ENCODE data around the gene CRELD1. TPM values are rescaled to one million over a fixed set of nuclear protein-coding genes. Genes with fewer than 3 reads are reported as not detected.

Gene CRELD1
- total and polyA plus RNA-seq, 9 of the 15 experiments (the other 6 are each of a cell fraction or from before 2014, with no cell fraction given), result 3.3 to 25.8 (median 16.5) TPM

DNA sequence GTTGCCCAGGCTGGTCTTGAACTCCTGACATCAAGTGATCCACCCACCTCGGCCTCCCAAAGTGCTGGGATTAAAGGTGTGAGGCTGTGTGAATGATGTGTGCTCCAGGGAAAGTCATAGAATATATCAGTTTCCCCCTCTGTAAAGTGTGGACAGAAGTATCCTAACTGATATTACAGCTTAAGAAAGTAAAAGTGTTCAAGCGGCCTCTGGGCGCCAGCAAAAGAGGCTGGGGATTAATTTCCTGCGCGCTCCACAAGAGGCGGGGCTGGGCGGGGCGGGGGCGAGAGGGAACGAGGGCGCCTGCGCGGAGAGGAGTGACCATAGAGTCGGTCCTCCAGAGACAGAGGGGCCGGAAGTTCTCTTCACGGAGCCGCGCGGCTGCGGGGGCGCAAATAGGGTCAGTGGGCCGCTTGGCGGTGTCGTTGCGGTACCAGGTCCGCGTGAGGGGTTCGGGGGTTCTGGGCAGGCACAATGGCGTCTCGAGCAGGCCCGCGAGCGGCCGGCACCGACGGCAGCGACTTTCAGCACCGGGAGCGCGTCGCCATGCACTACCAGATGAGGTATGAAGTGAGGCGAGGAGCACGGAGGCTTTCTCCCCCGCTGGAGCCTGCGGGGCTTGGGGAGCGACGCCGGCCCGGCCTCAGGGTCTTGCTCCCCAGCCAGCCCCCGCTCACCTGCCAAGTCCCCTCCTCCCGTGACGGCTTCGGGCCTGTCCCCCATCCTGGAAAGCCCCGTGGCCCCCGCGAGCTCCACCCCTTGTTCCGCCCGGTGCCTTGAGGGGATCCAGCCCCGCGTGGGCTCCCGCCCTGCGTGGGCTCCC, 43.2 kb upstream of the CRELD1 start, which contains the start of gene JAGN1 (continued):
- TF ChIP-seq, protein P1, sequence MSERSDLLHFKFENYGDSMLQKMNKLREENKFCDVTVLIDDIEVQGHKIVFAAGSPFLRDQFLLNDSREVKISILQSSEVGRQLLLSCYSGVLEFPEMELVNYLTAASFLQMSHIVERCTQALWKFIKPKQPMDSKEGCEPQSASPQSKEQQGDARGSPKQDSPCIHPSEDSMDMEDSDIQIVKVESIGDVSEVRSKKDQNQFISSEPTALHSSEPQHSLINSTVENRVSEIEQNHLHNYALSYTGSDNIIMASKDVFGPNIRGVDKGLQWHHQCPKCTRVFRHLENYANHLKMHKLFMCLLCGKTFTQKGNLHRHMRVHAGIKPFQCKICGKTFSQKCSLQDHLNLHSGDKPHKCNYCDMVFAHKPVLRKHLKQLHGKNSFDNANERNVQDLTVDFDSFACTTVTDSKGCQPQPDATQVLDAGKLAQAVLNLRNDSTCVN (CRISPR knock-in tag; IDR thresholded peaks at IDR 0.05), result no peak
- TF ChIP-seq ERF (CRISPR knock-in tag; IDR thresholded peaks at IDR 0.05) (0 out of 2 replicates have a peak, but pooled peaks have one; percentile 80), MCM7 (IDR thresholded peaks at IDR 0.05) (no peak), FOXK1 (CRISPR knock-in tag; IDR thresholded peaks at IDR 0.05; ENCODE audit: borderline replicate concordance) (peak; percentile 94; the same call in 1 of the 2 replicates), ZFP36 (IDR thresholded peaks at IDR 0.05; ENCODE audit: low read depth, low read length, partially characterized antibody) (no peak), HDGF (IDR thresholded peaks at IDR 0.05) (no peak; the same call in 1 of the 2 replicates), PHF21A (IDR thresholded peaks at IDR 0.05; ENCODE audit: borderline replicate concordance, low read depth) (no peak), TCF7 (IDR thresholded peaks at IDR 0.05; ENCODE audit: borderline replicate concordance) (no peak), KDM4B (IDR thresholded peaks at IDR 0.05; ENCODE audit: borderline replicate concordance in 2 of 2, low read depth in 1 of 2) (peak in 1 of 2 experiments; percentile 82; a peak in 1 of 4 replicates), ZNF583 (CRISPR knock-in tag; IDR thresholded peaks at IDR 0.05) (no peak), LARP7 (IDR thresholded peaks at IDR 0.05) (no peak), TARDBP (IDR thresholded peaks at IDR 0.05) (no peak), SRSF1 (IDR thresholded peaks at IDR 0.05; ENCODE audit: low read depth, low read length) (0 out of 2 replicates have a peak, but pooled peaks have one; percentile 84), OTX1 (CRISPR knock-in tag; IDR thresholded peaks at IDR 0.05) (no peak), POLR2A (conservative IDR thresholded peaks at IDR 0.05) (peak; percentile 98), ZNF24 (IDR thresholded peaks at IDR 0.05) (peak; percentile 8; the same call in 1 of the 2 replicates), HMGN3 (IDR thresholded peaks at IDR 0.05; ENCODE audit: borderline replicate concordance, extremely low read depth, insufficient read length, low read depth, low read length) (peak; percentile 86)
- TF ChIP-seq, protein P2, sequence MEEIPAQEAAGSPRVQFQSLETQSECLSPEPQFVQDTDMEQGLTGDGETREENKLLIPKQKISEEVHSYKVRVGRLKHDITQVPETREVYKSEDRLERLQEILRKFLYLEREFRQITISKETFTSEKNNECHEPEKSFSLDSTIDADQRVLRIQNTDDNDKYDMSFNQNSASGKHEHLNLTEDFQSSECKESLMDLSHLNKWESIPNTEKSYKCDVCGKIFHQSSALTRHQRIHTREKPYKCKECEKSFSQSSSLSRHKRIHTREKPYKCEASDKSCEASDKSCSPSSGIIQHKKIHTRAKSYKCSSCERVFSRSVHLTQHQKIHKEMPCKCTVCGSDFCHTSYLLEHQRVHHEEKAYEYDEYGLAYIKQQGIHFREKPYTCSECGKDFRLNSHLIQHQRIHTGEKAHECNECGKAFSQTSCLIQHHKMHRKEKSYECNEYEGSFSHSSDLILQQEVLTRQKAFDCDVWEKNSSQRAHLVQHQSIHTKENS (CRISPR knock-in tag; IDR thresholded peaks at IDR 0.05), result no peak
- TF ChIP-seq, protein P3, sequence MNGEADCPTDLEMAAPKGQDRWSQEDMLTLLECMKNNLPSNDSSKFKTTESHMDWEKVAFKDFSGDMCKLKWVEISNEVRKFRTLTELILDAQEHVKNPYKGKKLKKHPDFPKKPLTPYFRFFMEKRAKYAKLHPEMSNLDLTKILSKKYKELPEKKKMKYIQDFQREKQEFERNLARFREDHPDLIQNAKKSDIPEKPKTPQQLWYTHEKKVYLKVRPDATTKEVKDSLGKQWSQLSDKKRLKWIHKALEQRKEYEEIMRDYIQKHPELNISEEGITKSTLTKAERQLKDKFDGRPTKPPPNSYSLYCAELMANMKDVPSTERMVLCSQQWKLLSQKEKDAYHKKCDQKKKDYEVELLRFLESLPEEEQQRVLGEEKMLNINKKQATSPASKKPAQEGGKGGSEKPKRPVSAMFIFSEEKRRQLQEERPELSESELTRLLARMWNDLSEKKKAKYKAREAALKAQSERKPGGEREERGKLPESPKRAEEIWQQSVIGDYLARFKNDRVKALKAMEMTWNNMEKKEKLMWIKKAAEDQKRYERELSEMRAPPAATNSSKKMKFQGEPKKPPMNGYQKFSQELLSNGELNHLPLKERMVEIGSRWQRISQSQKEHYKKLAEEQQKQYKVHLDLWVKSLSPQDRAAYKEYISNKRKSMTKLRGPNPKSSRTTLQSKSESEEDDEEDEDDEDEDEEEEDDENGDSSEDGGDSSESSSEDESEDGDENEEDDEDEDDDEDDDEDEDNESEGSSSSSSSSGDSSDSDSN (IDR thresholded peaks at IDR 0.05; ENCODE audit: borderline replicate concordance in 1 of 2, low read depth in 2 of 2, low read length in 2 of 2), result 0 out of 4 replicates have a peak, but pooled peaks of 1 of the 2 experiments have one; percentile 45
